A673 (cell line): ENCODE measurements around the gene RAP1GAP2. TPM values are rescaled to one million over a fixed set of nuclear protein-coding genes. Genes with fewer than 3 reads are reported as not detected.
"Not testable (repeated sequence)": the region's sequence is repeated elsewhere in the genome, so short reads cannot be mapped to it uniquely, and the experiment has no call there.

ENCODE experiments used
- BruUV-seq: library from RNA; stranded (reverse); fragments of 400-500 nt; replicated peaks from 2 replicates; lab custom pipeline; 2021; lab: Mats Ljungman, UMichigan
- CTCF ChIA-PET: fragments of 300-600 bp; sonication (Branson Sonifier 250); formaldehyde crosslinking; loops from one replicate; lab custom pipeline; 2022; ENCODE audit warnings: antibody characterized with exemption; lab: Charles Lee
- POLR2A ChIA-PET: fragments of 300-600 bp; sonication (Branson Sonifier 250); formaldehyde crosslinking; loops from one replicate; lab custom pipeline; 2022; ENCODE audit warnings: antibody characterized with exemption; ENCODE audit not compliant: low non-redundant PET; lab: Charles Lee
- DNase-seq: peaks from one replicate; pipeline ENCODE4 v3.0.0-alpha.2; 2015; ENCODE audit warnings: low spot score
- H3K27ac ChIP-seq: fragments of 200-600 bp; sonication (generic); 2 replicates; pipeline ENCODE4 v1.5.1; 2016; ENCODE audit warnings: mixed run types, low read depth, mild to moderate bottlenecking, mixed read lengths, antibody characterized with exemption, low read length; ENCODE audit not compliant: poor library complexity, severe bottlenecking
- H3K27me3 ChIP-seq: fragments of 200-600 bp; sonication (generic); replicated peaks from 2 replicates; pipeline ENCODE4 v1.6.1; 2017; ENCODE audit warnings: mixed run types, low read depth, mild to moderate bottlenecking, mixed read lengths, antibody characterized with exemption, low read length; ENCODE audit not compliant: insufficient read depth, poor library complexity
- H3K36me3 ChIP-seq: fragments of 200-600 bp; sonication (generic); 2 replicates; pipeline ENCODE4 v1.6.1; 2016; ENCODE audit warnings: mixed run types, mild to moderate bottlenecking, mixed read lengths, antibody characterized with exemption, low read length; ENCODE audit not compliant: insufficient read depth, poor library complexity, severe bottlenecking
- H3K4me1 ChIP-seq: fragments of 200-600 bp; sonication (generic); 2 replicates; pipeline ENCODE4 v1.6.1; 2017; ENCODE audit warnings: mixed run types, mild to moderate bottlenecking, mixed read lengths, antibody characterized with exemption, low read length; ENCODE audit not compliant: insufficient read depth, poor library complexity, severe bottlenecking
- H3K4me3 ChIP-seq: fragments of 200-600 bp; sonication (generic); 2 replicates; pipeline ENCODE4 v1.5.1; 2016; ENCODE audit warnings: low read depth, mixed run types, mild to moderate bottlenecking, mixed read lengths, low read length; ENCODE audit not compliant: poor library complexity, severe bottlenecking
- H3K9me3 ChIP-seq: fragments of 200-600 bp; sonication (generic); 2 replicates; pipeline ENCODE4 v1.6.1; 2016; ENCODE audit warnings: mixed run types, low read depth, mild to moderate bottlenecking, mixed read lengths, antibody characterized with exemption, low read length; ENCODE audit not compliant: poor library complexity, severe bottlenecking
- EZH2 ChIP-seq: fragments of 200-600 bp; sonication (generic); IDR thresholded peaks from 2 replicates; pipeline ENCODE4 v1.6.1; 2017; ENCODE audit warnings: borderline replicate concordance, low read depth, mild to moderate bottlenecking, mixed read lengths, antibody characterized with exemption, low read length; ENCODE audit not compliant: poor library complexity, severe bottlenecking
- intact Hi-C: fragments of 100-400 bp; cut with micrococcal nuclease; formaldehyde crosslinking; loops from one replicate; pipeline ENCODE4 v1.10.0; 2022; ENCODE audit not compliant: unreplicated experiment
- total RNA-seq: library from RNA; stranded (reverse); gene quantifications from 2 replicates; pipeline ENCODE4 v1.2.3, GENCODE V29; 2021
- TF ChIP-seq, protein P1 (sequence below): fragments of 300-800, 200-600 bp; sonication (generic); conservative IDR thresholded peaks from 2 replicates; pipeline ENCODE4 v1.5.1; 2017; ENCODE audit warnings: low read depth, mild to moderate bottlenecking, antibody characterized with exemption, low read length, moderate library complexity, mixed read lengths

RAP1GAP2 gene
- total RNA-seq, 1 experiment from 2014 or later, result 0.06 TPM

DNA sequence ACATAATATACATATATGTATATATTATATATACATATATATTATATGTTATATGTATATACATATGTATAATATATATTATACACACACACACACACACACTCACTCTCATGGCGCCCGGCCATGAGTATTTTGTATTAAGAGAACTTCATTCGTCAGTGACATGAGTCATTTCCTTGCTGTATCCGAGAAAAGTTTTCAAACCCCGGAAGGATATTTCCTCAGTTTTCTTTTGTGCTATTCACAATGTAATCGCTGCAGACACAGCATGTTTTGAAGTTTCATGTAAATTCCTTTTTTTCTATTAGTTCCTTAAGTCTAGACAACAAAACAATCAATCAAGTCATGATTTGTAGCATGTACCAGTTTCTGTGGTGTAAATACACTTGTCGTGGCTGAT, 233.9 kb downstream of the RAP1GAP2 start:
- Histone ChIP-seq H3K27me3 (no peaks in the 10 kb centered on the region), H3K9me3 (no peaks in the 10 kb centered on the region), H3K27ac (peak overlapping the region; percentile 50), H3K36me3 (no peaks in the 10 kb centered on the region), H3K4me1 (no peaks in the 10 kb centered on the region), H3K4me3 (no peak overlapping the region)
- peak; percentile 78 for DNase-seq
- intact Hi-C loops, result no loop called here
- no peak for TF ChIP-seq EZH2
- TF ChIP-seq, protein P1, sequence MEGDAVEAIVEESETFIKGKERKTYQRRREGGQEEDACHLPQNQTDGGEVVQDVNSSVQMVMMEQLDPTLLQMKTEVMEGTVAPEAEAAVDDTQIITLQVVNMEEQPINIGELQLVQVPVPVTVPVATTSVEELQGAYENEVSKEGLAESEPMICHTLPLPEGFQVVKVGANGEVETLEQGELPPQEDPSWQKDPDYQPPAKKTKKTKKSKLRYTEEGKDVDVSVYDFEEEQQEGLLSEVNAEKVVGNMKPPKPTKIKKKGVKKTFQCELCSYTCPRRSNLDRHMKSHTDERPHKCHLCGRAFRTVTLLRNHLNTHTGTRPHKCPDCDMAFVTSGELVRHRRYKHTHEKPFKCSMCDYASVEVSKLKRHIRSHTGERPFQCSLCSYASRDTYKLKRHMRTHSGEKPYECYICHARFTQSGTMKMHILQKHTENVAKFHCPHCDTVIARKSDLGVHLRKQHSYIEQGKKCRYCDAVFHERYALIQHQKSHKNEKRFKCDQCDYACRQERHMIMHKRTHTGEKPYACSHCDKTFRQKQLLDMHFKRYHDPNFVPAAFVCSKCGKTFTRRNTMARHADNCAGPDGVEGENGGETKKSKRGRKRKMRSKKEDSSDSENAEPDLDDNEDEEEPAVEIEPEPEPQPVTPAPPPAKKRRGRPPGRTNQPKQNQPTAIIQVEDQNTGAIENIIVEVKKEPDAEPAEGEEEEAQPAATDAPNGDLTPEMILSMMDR, result no peak
- ChIA-PET CTCF (no interaction called here), POLR2A (no interaction called here)
- BruUV-seq, result no TSS peak

DNA sequence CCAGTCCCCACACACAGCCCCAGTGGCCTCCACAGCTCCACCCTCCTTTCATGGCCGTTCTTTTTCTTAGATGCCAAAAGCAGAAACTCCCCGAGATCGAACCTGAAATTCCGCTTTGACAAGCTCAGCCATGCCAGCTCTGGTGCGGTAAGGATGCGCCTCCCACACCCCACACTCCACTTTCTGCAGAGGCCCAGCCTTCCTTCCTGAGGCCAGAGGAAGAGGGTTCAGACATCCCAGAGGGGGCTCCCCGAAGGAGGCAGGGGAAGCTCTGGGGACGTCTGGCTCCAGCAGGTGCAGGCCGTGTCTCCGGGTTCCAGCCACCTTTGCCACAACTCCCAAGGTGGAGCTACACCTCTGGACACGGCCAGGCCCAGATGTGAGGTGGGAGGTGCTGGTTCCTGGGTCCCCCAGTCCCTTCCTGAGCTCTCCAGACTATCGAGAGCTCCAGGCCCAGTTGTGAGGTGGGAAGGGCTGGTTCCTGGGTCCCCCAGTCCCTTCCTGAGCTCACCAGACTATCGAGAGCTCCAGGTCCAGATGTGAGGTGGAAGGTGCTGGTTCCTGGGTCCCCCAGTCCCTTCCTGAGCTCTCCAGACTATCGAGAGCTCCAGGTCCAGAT, 234.7 kb downstream of the RAP1GAP2 start:
- H3K27ac ChIP-seq, H3K4me1 ChIP-seq, CTCF ChIA-PET, intact Hi-C loops, BruUV-seq, H3K9me3 ChIP-seq, H3K36me3 ChIP-seq, DNase-seq, H3K4me3 ChIP-seq, H3K27me3 ChIP-seq: not testable (repeated sequence)
- POLR2A ChIA-PET, result interaction anchor here (0.7 kb wide), 1 partner anchor 643 kb away, joined by 8 read pairs; no protein-coding TSS in a partner anchor

GRCh38 chr17:3032258-3033247, 236.3 kb downstream of the RAP1GAP2 start:
- Histone ChIP-seq H3K9me3 (no peaks in the 10 kb centered on the region), H3K4me3 (no peak overlapping the region), H3K4me1 (no peaks in the 10 kb centered on the region), H3K27me3 (no peaks in the 10 kb centered on the region), H3K36me3 (no peaks in the 10 kb centered on the region), H3K27ac (no peak overlapping the region)
- no peak for DNase-seq
- ChIA-PET POLR2A (no interaction called here), CTCF (no interaction called here)
- TF ChIP-seq, protein P1, result no peak
- no peak for TF ChIP-seq EZH2
- BruUV-seq, result no TSS peak
- intact Hi-C loops, result no loop called here
